Ascending aorta (tissue), 2 donors: ENCODE data around the gene KANSL1. TPM values are rescaled to one million over a fixed set of nuclear protein-coding genes. Genes with fewer than 3 reads are reported as not detected.

ENCODE experiments used
- DNase-seq, 2 donors: peaks; one replicate each; pipeline ENCODE4 v3.0.0-alpha.2; 2019; ENCODE audit warnings: low spot score in 2 of 2
- H3K27ac ChIP-seq, 2 donors: fragments of 200-600 bp; sonication (generic); one replicate each; pipeline ENCODE4 v1.5.1; 2016 to 2017; ENCODE audit warnings: mild to moderate bottlenecking in 1 of 2
- H3K27me3 ChIP-seq: fragments of 200-600 bp; sonication (generic); one replicate; pipeline ENCODE4 v1.5.1; 2017
- H3K36me3 ChIP-seq, 2 donors: fragments of 200-600 bp; sonication (generic); one replicate each; pipeline ENCODE4 v1.5.1; 2016
- H3K4me1 ChIP-seq, 2 donors: fragments of 200-600 bp; sonication (generic); one replicate each; pipeline ENCODE4 v1.5.1; 2016 to 2017; ENCODE audit warnings: mild to moderate bottlenecking in 1 of 2
- H3K4me3 ChIP-seq, 2 donors: fragments of 200-600 bp; sonication (generic); one replicate each; pipeline ENCODE4 v1.5.1; 2016 to 2017; ENCODE audit warnings: mild to moderate bottlenecking in 1 of 2
- H3K9me3 ChIP-seq, 2 donors: fragments of 200-600 bp; sonication (generic); one replicate each; pipeline ENCODE4 v1.5.1; 2016
- CTCF ChIP-seq, 3 experiments: fragments of 200-600 bp in 2 of 3; fragments of 450-650 bp in 1 of 3; sonication (generic) in 2 of 3; IDR thresholded peaks; one replicate each; pipeline ENCODE4 v1.5.1; 2016 to 2019; ENCODE audit warnings: antibody characterized with exemption in 3 of 3, mild to moderate bottlenecking in 1 of 3, moderate library complexity in 1 of 3
- intact Hi-C: fragments of 100-400 bp; cut with DNase I; formaldehyde crosslinking; loops from one replicate; pipeline ENCODE4 v1.15.1; 2023
- total RNA-seq: library from RNA; depleted of rRNA; stranded (reverse); fragments of >200 nt; gene quantifications from one replicate; pipeline ENCODE4 v1.1.0, GENCODE V29; 2016

Gene KANSL1
- total RNA-seq, 1 donor from 2014 or later, result 53.5 TPM

DNA sequence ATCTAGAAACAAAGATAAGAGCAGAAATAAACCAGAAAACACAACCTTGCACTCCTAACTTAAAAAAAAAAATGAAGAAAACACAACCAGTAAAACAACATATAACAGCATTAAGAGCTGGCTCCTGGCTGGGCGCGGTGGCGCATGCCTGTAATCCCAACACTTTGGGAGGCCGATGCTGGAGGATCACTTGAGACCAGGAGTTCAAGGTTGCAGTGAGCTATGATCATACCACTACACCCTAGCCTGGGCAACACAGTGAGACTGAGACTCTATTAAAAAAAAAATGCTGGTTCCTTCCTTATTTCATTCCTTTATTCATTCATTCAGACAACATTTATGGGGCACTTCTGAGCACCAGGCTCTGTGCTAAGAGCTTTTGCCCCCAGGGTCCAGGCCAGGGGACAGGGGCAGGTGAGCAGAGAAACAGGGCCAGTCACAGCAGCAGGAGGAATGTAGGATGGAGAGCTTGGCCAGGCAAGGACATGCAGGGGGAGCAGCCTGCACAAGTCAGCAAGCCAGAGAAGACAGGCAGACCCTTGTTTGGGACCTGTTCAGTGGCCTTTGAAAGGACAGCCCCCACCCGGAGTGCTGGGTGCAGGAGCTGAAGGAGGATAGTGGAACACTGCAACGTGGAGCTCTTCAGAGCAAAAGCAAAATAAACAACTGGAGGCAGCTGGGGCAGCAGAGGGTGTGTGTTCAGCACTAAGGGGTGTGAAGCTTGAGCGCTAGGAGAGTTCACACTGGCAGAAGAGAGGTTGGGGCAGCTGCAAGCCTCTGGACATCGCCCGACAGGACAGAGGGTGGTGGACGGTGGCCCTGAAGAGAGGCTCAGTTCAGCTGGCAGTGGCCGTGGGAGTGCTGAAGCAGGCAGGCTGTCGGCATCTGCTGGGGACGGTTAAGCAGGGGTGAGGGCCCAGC is 191.6 kb downstream of the KANSL1 start:
- H3K27me3 ChIP-seq, result no peaks in the 10 kb centered on the region
- H3K4me1 ChIP-seq, result peaks cover 0 to 5% of the 10 kb centered on the region in 2 donors
- H3K9me3 ChIP-seq, result no peaks in the 10 kb centered on the region
- no peak overlapping the region for H3K4me3 ChIP-seq
- no peak for DNase-seq
- no peak for TF ChIP-seq CTCF (IDR thresholded peaks at IDR 0.05)
- intact Hi-C loops, result loop anchor here (2.0 to 10.0 kb wide), 3 partner anchors 41 to 283 kb away; no protein-coding TSS in a partner anchor
- no peak overlapping the region for H3K27ac ChIP-seq
- no peaks in the 10 kb centered on the region for H3K36me3 ChIP-seq

DNA sequence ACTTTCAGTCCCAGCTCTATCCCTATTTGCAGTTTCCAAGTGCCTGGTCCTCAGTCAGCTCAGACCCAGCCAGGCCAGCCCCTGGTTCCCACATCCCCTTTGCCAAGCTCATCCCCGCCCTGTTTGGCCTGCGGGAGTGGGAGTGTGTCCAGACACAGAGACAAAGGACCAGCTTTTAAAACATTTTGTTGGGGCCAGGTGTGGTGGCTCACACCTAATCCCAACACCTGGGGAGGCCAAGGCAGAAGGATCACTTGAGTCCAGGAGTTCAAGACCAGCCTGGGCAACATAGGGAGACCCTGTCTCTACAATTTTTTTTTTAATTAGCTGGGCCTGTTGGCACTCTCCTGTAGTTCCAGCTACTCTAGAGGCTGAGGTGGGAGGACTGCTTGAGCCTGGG is 192.5 kb downstream of the KANSL1 start:
- Histone ChIP-seq H3K27ac (no peak overlapping the region), H3K4me1 (peaks cover 0 to 5% of the 10 kb centered on the region in 2 donors), H3K4me3 (no peak overlapping the region), H3K9me3 (no peaks in the 10 kb centered on the region), H3K27me3 (no peaks in the 10 kb centered on the region), H3K36me3 (no peaks in the 10 kb centered on the region)
- TF ChIP-seq CTCF (IDR thresholded peaks at IDR 0.05), result no peak
- DNase-seq, result no peak
- intact Hi-C loops, result loop anchor here (5.0 to 10.0 kb wide), 2 partner anchors 42 to 284 kb away; no protein-coding TSS in a partner anchor

DNA sequence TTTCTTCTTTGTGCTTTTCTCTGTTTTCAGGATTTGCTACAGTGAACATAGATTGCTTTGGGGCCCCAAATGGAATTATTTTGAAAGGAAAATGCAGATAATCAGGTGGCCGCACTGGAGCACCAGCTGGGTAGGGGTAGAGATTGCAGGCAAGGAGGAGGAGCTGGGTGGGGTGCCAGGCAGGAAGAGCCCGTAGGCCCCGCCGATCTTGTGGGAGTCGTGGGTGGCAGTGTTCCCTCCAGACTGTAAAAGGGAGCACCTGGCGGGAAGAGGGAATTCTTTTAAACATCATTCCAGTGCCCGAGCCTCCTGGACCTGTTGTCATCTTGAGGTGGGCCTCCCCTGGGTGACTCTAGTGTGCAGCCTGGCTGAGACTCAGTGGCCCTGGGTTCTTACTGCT is 192.9 kb downstream of the KANSL1 start:
- Histone ChIP-seq H3K36me3 (no peaks in the 10 kb centered on the region), H3K9me3 (no peaks in the 10 kb centered on the region), H3K4me1 (peaks cover 0 to 5% of the 10 kb centered on the region in 2 donors), H3K27ac (no peak overlapping the region), H3K4me3 (no peak overlapping the region), H3K27me3 (no peaks in the 10 kb centered on the region)
- no peak for DNase-seq
- TF ChIP-seq CTCF (IDR thresholded peaks at IDR 0.05), result no peak
- intact Hi-C loops, result loop anchor here (5.0 to 10.0 kb wide), 2 partner anchors 42 to 285 kb away; no protein-coding TSS in a partner anchor

DNA sequence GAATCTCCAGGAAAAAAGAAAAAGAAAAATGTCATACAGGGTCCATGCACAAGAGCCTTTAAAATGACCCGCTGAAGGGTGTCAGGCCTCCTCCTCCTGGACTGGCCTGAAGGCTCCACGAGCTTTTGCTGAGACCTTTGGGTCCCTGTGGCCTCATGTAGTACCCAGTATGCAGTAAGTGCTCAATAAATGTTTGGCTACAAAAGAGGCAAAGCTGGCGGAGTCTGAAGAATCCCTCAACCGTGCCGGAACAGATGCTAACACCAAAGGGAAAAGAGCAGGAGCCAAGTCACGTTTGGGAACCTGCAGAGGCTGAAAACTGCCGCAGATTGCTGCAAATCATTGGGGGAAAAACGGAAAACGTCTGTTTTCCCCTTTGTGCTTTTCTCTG is 193.3 kb downstream of the KANSL1 start:
- peaks cover 0 to 5% of the 10 kb centered on the region in 2 donors for H3K4me1 ChIP-seq
- intact Hi-C loops, result loop anchor here (5.0 to 10.0 kb wide), 2 partner anchors 42 to 285 kb away; no protein-coding TSS in a partner anchor
- no peak overlapping the region for H3K4me3 ChIP-seq
- TF ChIP-seq CTCF (IDR thresholded peaks at IDR 0.05), result no peak
- H3K36me3 ChIP-seq, result no peaks in the 10 kb centered on the region
- H3K27me3 ChIP-seq, result no peaks in the 10 kb centered on the region
- no peaks in the 10 kb centered on the region for H3K9me3 ChIP-seq
- no peak overlapping the region for H3K27ac ChIP-seq
- no peak for DNase-seq

DNA sequence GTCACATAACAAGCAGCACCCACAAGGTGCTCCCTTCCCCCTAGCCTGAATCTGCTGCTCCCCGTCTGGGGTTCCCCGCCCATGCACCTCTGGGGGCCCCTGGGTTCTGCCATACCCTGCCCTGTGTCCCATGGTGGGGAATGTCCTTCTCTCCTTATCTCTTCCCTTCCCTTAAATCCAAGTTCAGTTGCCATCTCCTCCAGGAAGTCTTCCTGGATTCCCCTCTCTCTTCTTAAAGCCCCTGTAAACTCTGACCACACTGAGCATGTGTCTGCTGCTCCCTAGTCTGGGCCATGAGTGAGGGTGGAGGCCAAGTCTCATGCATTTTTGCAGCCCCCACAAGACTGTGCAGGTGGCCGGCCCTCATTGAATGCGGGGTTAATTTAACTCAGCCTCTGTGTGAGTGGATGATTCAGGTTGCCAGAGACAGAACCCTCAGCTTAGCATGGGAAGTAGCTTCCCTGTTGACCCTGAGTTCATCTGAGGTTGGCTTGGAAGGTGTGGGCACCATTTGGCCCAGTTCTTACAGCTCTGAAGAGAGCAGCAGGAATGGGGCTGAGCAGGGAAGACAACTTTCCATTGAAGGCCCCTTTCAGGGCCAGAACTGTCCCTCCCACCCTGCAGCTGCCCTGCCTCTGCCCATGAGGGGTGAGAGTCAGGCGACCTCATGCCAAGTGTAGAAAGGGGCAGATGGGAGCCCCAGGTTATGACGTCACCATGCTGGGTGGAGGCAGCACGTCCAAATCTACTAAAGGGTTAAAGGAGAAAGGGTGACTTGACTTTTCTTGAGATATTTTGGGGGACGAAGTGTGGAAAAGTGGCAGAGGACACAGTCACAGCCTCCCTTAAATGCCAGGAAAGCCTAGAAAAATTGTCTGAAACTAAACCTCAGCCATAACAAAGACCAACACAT is 194.0 kb downstream of the KANSL1 start, which contains the start of gene STH:
Gene STH (plus strand): TSS at position 264 of the 913 bp plus-strand sequence. CDS start 30 bp downstream, at position 294.
- no peaks in the 10 kb centered on the region for H3K36me3 ChIP-seq

More for the DNA sequence above, 194.0 kb downstream of the KANSL1 start, which contains the start of gene STH:
- Histone ChIP-seq H3K27ac (no peak within 1 kb of the TSS), H3K27me3 (no peaks in the 10 kb centered on the region), H3K4me3 (no peak within 1 kb of the TSS), H3K9me3 (no peaks in the 10 kb centered on the region), H3K4me1 (peaks cover 0 to 5% of the 10 kb centered on the region in 2 donors)
- no peak for TF ChIP-seq CTCF (IDR thresholded peaks at IDR 0.05)
- intact Hi-C loops, result no loop called here
- DNase-seq, result no peak
